ENCODE data around the gene SMS. TPM values are rescaled to one million over a fixed set of nuclear protein-coding genes. Genes with fewer than 3 reads are reported as not detected.

SMS gene
- total RNA-seq, 3 donors from 2014 or later, result 43.6 to 64.7 (median 44.5) TPM

DNA sequence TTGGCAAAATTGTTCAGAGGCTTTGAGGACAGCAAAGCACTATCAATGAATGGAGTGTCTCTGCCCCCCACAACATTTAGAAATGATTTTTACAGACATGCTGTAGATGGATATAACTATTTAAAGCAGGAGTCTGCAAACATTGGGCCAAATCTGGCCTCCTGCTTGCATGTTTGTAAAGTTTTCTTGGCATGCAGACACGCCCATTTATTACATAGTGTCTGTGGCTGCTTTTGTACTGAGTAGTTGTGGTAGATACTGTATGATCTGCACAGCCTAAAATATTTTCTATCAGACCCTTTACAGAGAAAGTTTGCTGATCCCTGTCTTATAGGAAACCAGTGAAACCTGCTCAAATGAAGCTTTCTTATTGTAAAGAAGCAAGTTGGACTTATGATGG is 46.1 kb downstream of the SMS start:
- intact Hi-C loops (cut with DNase I; ENCODE audit: low total_unique reads), result no loop called here
- no peaks in the 10 kb centered on the region for H3K36me3 ChIP-seq
- H3K27me3 ChIP-seq, result peaks cover 0 to 17% of the 10 kb centered on the region in 2 donors
- no peaks in the 10 kb centered on the region for H3K4me1 ChIP-seq
- DNase-seq (ENCODE audit: low spot score in 2 of 2), result no peak
- TF ChIP-seq POLR2A (IDR thresholded peaks at IDR 0.05) (no peak), CTCF (IDR thresholded peaks at IDR 0.05) (no peak), POLR2AphosphoS5 (IDR thresholded peaks at IDR 0.05) (no peak)
- no peak overlapping the region for H3K27ac ChIP-seq
- H3K4me3 ChIP-seq, result no peak overlapping the region
- H3K9me3 ChIP-seq, result no peaks in the 10 kb centered on the region

DNA sequence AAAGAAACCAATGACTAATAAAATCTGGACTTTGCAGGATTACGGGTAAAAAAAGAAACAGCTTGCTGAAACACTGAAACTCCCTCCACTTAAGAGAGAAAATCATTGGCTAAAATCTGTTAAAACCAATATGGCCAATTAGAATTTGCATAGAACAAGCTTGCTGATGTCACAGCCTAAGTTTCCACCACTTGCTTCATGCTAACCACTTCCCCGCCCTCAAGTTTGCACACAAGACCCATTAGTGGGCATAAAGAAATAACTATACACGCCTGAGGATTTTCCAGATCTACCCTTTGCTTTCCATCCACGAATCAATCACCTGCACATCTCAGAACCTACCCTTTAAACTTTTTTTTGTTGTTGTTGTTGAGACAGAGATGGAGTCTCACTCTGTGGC is 48.9 kb downstream of the SMS start:
- intact Hi-C loops (cut with DNase I; ENCODE audit: low total_unique reads), result no loop called here
- no peak for DNase-seq (ENCODE audit: low spot score in 2 of 2)

GRCh38 chrX:21990832-21991231 is 50.3 kb downstream of the SMS start:
- TF ChIP-seq CTCF (IDR thresholded peaks at IDR 0.05) (no peak), POLR2A (IDR thresholded peaks at IDR 0.05) (no peak), POLR2AphosphoS5 (IDR thresholded peaks at IDR 0.05) (no peak)
- DNase-seq (ENCODE audit: low spot score in 2 of 2), result no peak
- H3K27me3 ChIP-seq, result peaks cover 0 to 21% of the 10 kb centered on the region in 2 donors
- H3K27ac ChIP-seq, result no peak overlapping the region
- intact Hi-C loops (cut with DNase I; ENCODE audit: low total_unique reads), result no loop called here
- H3K9me3 ChIP-seq, result no peaks in the 10 kb centered on the region
- H3K36me3 ChIP-seq, result no peaks in the 10 kb centered on the region
- no peak overlapping the region for H3K4me3 ChIP-seq
- no peaks in the 10 kb centered on the region for H3K4me1 ChIP-seq

More for the DNA sequence above, 48.9 kb downstream of the SMS start:
- Histone ChIP-seq H3K4me1 (no peaks in the 10 kb centered on the region), H3K9me3 (no peaks in the 10 kb centered on the region), H3K27me3 (peaks cover 0 to 23% of the 10 kb centered on the region in 2 donors), H3K27ac (no peak overlapping the region), H3K4me3 (no peak overlapping the region), H3K36me3 (no peaks in the 10 kb centered on the region)
- no peak for TF ChIP-seq POLR2AphosphoS5 (IDR thresholded peaks at IDR 0.05)

DNA sequence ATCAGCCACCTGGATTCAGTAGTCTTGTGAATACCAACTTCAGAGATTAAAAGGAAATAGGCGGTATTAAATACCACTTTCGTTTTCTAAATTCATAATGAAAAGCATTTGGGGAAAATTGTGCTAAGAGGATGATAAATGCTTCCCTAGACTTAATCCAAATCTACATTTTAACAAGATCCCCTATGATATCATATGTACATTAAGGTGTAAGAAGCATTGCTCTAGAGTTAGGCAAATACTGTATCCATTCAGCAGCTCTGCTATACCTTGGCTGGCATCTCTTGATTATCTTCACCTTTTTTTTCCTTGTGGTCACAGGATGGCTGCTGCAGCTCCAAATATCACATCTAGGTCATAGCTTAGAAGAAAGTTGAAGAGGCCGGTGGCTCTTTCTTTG is 51.0 kb downstream of the SMS start:
- Histone ChIP-seq H3K4me3 (no peak overlapping the region), H3K27me3 (peaks cover 0 to 21% of the 10 kb centered on the region in 2 donors), H3K4me1 (no peaks in the 10 kb centered on the region), H3K36me3 (no peaks in the 10 kb centered on the region), H3K9me3 (no peaks in the 10 kb centered on the region), H3K27ac (no peak overlapping the region)
- TF ChIP-seq CTCF (IDR thresholded peaks at IDR 0.05) (no peak), POLR2AphosphoS5 (IDR thresholded peaks at IDR 0.05) (no peak), POLR2A (IDR thresholded peaks at IDR 0.05) (no peak)
- intact Hi-C loops (cut with DNase I; ENCODE audit: low total_unique reads), result no loop called here
- DNase-seq (ENCODE audit: low spot score in 2 of 2), result no peak

GRCh38 chrX:21993265-21993664 is 52.8 kb downstream of the SMS start:
- no peak for TF ChIP-seq CTCF (IDR thresholded peaks at IDR 0.05)
- TF ChIP-seq POLR2AphosphoS5 (IDR thresholded peaks at IDR 0.05), result no peak
- TF ChIP-seq POLR2A (IDR thresholded peaks at IDR 0.05), result no peak
- H3K27me3 ChIP-seq, result peaks cover 0 to 21% of the 10 kb centered on the region in 2 donors
- no peak for DNase-seq (ENCODE audit: low spot score in 2 of 2)
- H3K27ac ChIP-seq, result no peak overlapping the region
- intact Hi-C loops (cut with DNase I; ENCODE audit: low total_unique reads), result no loop called here
- H3K4me3 ChIP-seq, result no peak overlapping the region
- no peaks in the 10 kb centered on the region for H3K9me3 ChIP-seq
- no peaks in the 10 kb centered on the region for H3K4me1 ChIP-seq
- no peaks in the 10 kb centered on the region for H3K36me3 ChIP-seq

Data from breast epithelium (tissue), 4 donors.